GM18867 (cell line): ENCODE results near the gene GJB6.

Source experiments
- ATAC-seq: cut with Tn5 transposase; IDR thresholded peaks from one replicate; pipeline ENCODE4 v1.9.1; 2021; ENCODE audit warnings: mild to moderate bottlenecking, moderate library complexity; ENCODE audit not compliant: unreplicated experiment

The GJB6 gene

DNA sequence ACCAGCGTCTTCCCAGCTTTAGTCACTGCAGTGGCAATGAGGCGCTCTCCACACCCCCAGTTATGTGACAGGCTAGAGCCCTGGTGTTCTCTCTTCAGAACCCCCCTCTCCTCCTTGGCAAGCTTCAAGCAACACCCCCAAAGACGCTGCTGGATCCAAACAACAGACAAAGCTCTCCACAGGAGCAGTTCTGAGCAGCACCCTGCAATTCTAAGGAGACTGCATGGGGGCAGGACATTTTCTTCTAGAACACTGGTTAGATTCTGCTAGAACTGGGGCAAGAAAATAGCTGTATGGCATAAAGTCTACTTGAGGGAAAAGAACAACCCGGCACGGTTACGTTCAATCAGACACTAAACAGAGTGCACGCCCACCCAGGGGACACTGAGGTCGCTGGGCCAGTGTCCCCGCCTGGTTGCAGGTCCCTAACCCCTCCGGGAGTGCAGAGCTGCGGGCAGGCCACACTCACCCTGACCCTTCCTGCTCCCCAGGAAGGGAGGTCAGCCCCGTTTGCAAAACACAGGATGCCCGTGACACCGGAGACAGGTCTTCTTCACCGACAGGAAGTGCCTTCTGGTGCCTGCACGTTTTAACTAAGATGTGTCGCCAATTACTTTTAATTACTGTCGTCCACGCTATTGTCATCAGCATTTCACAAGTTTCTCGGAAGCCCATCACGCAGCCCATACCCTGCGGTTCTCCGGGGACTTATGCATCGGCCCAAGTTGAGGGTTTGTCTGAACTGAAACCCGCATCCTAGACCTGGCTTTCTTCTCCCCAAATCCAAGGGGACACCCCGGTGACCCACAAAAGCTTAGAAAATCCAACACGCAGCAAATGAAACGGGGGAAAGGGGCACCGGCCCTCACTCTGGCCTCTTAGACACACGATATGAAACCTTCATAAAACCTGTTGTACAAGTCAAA lies 943 bp downstream of the GJB6 start:
- no peak for ATAC-seq

DNA sequence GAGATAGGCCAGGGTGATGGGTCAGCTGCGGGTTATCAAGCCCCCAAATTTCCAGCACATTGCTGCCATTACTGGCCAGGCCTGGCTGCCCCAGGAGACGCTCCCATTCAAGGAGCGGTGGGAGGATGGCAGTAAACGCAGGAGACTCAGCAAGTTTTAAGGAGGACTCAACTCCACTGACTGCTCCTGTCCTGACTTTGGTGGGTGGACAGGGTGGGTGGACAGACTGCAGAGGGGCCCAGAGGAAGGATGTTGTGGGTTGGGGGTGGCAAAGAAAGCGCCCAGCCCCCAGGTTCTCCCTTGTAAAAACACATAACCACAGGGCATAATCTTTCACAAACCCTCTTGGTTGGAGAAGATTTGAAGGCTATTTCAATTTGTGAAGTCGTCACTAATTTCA lies 4.4 kb downstream of the GJB6 start:
- ATAC-seq, result no peak

DNA sequence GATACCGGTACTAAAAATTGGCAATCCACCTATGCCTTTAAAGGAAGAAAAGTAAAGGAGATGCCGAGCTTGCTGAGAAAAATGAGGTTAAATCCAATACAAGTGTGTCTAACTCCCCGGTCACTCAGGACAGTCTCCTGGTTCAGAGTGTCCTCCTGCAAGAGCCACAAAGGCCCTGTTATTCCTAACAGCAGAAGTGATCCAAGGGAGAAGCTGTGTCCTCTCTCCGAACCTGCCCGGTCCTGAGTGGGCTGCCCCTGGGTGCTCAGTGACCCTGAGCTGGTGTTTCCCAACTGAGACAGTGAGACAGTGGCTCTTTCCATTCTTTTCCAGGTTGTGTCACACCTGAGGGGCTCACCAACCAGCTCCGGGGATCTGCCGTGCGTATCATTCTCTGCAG lies 4.8 kb downstream of the GJB6 start:
- ATAC-seq, result no peak

DNA sequence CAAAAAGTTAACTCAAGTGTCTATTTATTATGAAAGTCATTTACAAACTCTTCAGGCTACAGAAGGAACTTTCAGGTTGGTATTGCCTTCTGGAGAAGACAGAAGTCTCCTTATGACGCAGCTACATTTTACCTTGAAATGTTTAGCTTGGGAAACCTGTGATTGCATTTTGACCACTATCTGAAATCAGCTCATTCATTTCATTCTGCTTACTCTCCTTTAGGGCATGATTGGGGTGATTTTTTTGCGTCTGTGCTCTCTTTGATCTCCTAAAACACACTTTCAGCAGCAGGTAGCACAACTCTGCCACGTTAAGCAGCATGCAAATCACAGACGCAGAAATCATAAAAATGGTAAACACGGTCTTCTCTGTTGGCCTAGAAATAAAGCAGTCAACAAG lies 9.6 kb downstream of the GJB6 start:
- no peak for ATAC-seq

DNA sequence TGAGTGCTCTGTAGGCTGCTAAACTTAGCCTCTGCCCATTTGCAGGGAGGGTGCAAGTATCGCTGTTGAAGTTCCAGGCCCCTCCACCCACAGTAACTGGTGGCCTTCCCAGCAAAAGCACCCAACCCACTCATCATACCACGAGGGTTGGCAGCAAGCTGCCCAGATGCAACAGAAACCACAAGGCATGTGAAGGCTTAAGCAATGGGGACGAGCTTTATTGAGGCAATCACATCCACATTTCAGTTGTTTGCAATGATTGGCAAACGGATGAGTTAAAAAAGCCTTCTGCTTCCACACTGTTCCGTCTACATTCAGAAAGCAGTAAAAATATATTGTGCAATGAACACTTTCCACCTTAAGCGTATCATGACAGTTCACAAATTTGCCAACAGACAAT lies 10.3 kb downstream of the GJB6 start:
- ATAC-seq, result no peak

DNA sequence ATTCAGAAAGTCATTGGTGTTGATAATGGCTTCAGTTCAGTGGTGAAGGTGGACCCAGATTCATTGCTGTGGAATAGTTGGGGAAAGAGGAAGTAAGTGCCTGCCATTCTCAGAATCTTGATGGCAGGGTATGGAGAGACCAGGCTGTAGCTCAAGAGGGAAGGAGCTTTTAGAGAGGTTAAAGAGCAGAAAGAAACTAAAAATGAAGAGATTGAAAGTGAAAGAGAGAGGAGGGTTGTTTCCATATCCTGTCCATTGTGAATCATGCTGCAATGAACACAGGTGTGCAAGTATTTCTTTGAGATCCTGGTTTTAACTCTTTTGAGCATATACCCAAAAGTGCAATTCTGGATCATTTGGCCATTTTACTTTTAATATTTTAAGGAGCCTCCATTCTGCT lies 12.5 kb downstream of the GJB6 start:
- peak; percentile 98 for ATAC-seq

DNA sequence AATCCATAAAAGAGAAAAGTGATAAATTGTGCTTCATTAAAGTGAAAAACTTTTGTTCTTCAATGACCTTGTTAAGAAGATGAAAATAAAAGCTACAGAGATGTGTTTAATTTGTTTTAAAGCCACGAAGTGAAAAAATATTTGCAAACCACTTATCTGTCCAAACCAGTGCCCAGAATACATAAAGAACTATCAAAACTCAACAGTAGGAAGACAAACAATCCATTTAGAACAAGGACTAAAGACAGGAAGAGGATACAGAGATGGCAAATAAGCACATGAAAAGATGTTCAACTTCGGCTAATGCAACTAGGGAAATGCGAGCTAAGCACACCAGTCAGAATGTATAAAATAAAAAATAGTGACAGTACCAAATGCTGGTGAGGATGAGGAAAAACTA lies 15.0 kb downstream of the GJB6 start:
- no peak for ATAC-seq

DNA sequence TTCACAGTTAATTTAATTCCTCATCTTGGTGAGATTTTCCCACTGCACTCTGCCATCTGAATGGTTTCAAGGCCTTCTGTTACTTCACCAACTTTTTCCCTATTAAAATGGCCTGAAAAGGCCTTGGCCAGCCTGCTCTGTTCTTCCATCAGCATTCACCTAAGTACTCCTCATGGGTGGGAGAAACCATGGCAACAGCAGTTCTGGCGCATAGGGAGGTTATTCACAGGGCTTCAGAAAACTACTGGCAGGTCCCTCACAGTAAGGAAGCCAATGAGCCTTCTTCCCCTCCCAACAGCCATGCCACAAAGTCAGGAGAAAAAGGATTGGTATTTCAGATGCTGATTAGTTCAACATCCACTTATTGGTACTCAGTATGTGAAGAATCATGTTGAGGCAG lies 22.2 kb downstream of the GJB6 start:
- ATAC-seq, result no peak

DNA sequence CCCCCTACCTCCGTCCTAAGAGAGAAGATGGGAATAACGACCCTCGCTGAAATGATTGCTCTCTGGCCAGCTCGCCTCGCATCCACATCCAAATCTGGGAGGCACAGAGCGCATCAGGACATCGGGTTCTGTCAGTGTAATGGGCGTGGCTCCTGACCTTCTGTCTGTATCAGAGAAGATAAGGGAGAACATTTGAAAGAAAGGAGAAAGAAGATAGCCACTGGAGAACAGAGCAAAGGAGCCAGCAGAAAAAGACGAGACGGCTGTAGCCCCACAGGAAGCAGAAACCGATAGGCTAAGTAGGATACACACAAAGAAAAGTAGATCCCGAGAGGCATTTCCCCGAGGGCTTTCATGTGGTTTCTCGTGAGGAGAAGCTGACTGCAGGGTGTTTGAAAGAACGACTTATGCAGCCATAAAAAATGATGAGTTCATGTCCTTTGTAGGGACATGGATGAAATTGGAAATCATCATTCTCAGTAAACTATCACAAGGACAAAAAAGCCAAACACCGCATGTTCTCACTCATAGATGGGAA lies 25.4 kb downstream of the GJB6 start:
- ATAC-seq, result no peak

DNA sequence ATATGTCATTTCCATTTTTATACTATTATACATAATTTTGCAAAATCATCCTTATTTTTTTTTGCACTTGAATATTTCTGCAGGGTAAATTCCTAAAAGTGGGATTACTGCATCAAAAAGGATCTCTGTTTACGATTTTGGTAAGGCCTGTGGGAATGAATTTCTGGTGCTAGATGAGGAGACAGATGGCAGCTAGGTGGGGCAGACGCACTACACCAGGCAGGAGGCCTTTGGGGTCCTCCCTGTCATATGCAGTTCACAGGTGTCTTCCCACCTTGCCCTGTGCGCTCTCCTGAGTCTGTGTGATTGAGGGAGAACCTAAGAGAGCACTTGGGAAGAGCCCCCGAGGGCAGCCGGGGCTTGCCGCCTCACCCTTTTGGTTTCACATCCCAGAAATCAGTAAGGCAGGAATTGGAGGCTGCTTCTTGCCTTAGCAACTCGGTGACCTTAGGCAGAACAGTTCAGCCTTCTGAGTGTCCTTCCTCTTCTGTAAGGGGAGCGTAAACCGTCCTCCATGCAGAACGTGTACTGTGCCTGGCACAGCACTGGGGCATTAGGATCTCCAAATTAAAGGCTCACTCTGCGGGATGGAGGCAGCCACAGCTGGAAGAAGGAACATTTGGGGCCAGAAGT lies 25.9 kb downstream of the GJB6 start:
- ATAC-seq, result no peak

DNA sequence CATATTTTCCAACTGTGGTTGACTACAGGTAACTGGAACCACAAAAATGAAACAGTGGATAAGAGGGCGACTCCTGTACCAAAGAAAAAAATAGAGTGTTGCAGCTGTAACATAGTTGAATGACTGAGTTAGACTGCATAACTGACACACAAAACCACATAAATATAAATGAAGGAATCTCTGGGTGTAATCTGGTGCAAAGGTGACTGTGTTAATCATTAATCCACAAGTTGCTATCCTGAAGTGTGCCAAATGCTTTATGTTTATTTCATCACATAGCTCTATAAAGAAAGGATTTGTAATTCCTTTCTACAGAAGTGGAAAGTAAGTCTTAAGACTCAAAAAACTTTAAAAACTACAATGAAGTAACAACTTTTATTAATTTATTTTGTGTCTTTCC lies 33.3 kb downstream of the GJB6 start:
- ATAC-seq, result no peak

DNA sequence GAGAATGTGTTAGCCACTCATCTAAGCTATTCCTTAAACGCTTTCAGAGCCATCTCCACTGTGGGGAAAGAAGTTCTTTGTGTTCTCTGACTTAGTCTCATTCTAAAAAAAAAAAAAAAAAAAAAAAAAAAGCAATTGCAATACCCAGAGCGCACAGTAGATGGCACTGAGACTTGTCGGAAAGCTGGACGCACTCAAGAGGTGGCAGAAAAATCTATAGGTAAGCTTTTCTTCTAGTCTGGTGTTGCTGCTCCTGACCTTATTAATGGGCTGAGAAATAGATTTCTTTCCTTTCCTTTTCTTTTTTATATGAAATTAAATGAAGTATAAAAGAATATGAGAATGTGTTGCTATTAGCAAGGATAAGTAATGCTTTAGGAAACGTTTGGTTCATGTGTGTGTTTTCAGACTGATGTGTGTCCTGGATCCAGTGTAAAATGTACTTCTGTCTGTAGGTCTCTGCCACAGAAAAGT lies 34.7 kb downstream of the GJB6 start:
- peak; percentile 56 for ATAC-seq

DNA sequence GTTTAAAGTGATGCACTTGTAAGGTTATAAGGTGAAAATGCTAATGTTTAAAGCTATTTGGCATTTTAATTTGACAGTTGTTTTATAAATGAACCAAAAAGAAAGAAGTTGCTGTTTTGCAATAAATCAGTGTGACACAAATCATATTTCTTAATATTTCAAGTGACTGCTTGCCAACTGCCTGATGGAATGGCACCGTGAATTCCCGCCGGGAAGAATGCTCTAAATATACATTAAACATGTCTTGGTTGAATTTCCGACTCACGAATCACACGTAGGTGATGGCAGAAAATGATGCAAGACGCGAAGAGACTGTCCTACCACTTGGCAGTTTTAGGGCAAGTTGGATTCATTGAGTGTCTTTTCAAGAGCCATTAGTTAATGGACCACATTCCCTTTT lies 36.3 kb downstream of the GJB6 start:
- no peak for ATAC-seq

DNA sequence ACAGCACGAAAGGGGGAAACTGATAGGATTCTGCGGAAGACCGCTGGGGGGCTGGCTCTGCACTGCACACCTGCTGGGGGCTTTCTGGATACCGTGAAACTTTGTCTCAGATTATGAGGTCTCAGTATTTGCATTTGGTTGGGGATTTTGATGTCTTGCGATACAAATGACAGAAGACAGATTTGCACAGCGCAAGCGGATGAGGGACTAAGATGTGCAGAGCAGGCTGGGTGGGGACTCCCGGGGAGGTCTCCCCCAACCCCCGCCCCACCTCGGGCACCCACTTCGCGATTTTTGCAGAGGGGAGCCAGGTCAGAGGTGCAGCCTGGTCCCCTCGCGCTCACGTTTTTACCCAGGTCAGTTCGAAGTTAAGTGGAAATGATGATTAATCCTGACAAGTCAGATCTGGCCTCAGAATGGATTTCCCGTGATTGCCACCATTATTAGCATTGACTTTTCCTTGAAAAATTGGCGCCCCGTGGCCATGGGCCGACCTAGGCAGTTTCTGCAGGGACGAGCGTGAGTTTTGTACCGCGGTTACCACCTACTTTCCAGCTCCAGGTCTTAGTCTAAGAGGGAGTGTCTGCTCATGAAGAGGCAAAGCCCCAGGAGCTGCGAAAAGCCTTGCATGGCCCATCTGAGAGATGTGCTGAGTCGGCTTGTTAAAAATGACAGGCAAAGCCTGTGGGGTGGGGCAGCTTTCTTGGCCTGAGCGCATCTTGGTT lies 38.0 kb downstream of the GJB6 start:
- ATAC-seq, result no peak

DNA sequence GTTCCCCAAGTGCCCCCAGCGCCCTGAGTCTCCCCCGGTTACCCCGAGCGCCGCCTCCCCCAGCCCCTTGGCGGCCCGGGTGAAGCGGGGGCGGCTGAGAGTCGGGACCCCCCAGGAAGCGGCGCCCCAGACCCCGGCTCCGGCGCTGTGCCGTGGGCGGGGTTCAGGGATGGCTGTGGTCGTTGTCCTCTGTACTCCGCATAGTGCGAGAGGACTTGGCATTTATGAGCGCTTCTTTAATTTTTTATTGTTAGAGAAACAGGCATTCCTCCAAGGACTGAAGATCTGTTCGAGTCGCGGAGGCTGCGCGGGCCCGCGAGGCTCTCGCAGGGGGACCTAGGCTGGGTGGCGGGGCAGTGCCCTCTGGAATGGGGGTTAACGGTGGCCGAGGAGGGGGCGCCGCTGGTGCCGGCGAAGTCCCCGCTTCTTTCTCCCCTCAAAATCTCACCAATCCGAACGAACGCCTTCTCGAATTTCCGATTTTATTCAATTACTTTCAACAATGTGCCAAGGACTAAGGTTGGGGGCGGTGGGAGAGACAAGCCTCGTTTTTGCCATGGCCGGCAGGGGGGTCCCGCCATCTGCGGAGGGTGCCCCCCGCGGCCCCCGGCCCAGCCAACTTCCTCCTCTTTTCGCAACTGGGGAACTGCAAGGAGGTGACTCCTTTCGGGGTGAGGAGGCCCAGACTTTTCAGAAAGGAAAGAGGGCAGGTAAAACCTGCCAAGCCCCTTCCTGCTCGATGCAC lies 38.8 kb downstream of the GJB6 start:
- no peak for ATAC-seq

DNA sequence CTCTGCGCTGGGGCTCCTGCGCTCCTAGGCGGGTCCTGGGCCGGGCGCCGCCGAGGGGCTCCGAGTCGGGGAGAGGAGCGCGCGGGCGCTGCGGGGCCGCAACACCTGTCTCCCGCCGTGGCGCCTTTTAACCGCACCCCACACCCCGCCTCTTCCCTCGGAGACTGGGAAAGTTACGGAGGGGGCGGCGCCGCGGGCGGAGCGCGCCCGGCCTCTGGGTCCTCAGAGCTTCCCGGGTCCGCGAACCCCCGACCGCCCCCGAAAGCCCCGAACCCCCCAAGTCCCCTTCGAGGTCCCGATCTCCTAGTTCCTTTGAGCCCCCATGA lies 39.3 kb downstream of the GJB6 start, which contains the start of gene GJB2:
Gene GJB2, minus strand, starts transcription at position 103 of the 326 bp plus-strand sequence. CDS start 3,357 bp downstream, outside the sequence.
- ATAC-seq, result no peak

DNA sequence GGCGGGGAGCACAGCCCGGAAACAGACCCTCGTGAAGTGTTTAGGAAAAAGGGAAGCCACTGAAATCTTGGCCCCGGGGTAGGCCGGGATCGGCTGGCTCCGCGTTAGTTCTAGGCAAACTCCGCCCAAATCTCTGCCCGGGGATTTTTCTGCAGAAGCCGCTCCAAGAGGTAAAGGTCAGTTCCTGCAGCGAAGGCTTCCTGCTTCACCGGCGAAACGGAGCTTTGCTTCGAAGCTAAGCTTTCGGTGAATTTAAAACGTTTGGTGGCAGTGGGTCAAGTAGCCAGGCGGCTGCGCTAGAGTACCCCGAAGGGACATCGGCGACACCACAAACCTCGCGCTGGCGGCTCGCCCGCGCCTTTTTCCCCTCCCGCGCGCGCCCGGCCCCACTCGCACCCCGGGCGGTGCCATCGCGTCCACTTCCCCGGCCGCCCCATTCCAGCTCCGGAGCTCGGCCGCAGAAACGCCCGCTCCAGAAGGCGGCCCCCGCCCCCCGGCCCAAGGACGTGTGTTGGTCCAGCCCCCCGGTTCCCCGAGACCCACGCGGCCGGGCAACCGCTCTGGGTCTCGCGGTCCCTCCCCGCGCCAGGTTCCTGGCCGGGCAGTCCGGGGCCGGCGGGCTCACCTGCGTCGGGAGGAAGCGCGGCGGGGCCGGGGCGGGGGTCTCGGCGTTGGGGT lies 39.8 kb downstream of the GJB6 start:
- no peak for ATAC-seq

DNA sequence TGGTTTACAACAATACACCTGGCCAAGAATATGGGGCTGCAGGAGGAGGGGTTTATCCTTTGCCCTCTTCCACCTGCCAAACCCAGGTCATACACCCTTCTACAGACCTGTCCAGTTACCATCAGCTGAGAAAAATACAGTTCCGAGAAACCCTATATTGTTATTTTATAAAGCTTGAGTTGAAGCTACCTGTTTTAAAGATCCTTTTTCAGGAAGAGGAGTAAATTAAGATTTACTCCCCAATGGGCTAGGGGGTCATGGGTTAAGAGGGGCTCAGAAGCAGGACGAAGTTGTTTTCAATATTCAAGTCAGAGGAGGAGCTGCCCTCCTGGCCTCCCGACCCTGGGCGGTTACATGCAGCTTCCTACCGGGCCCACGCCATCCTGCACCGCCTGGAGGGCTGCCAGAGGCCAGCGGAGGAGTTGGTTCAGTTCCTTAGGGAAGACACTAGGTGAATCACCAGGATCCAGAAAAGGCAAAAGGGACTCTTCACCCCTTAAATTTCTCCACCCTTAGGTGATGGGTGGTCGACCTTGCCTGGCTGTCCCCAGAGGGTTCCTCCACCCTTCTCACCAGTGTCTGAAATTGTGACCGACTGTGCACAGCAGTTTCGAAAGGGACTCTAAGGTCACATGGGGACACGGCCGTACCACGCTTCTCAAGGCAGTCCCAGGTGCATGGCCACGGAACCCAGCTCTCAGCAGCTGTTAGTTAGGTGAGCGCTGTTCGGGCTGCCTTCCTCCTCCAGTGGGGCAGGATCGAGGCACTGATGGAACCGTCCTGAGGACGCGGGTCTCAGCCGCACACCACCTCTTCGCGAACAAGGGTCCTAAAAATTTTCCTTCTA lies 40.6 kb downstream of the GJB6 start:
- ATAC-seq, result no peak
